ENCODE results near the gene KCNQ5. TPM values are rescaled to one million over a fixed set of nuclear protein-coding genes. Genes with fewer than 3 reads are reported as not detected.

Gene KCNQ5
- total RNA-seq, 4 donors from 2014 or later, result 0.30 to 0.57 (median 0.42) TPM; not detected in 1

- 33% methylated on average over 8 of the region's 8 CpGs for WGBS
- DNase-seq (ENCODE audit: low spot score in 2 of 2), result no peak
- no peak overlapping the region for H3K27ac ChIP-seq
- no peak overlapping the region for H3K4me3 ChIP-seq
- no peaks in the 10 kb centered on the region for H3K27me3 ChIP-seq
- H3K36me3 ChIP-seq, result no peaks in the 10 kb centered on the region
- H3K9me3 ChIP-seq, result no peaks in the 10 kb centered on the region
- no peaks in the 10 kb centered on the region for H3K4me1 ChIP-seq
- no peak for TF ChIP-seq EP300 (IDR thresholded peaks at IDR 0.05)
- TF ChIP-seq POLR2AphosphoS5 (IDR thresholded peaks at IDR 0.05), result no peak
- TF ChIP-seq, protein P1, sequence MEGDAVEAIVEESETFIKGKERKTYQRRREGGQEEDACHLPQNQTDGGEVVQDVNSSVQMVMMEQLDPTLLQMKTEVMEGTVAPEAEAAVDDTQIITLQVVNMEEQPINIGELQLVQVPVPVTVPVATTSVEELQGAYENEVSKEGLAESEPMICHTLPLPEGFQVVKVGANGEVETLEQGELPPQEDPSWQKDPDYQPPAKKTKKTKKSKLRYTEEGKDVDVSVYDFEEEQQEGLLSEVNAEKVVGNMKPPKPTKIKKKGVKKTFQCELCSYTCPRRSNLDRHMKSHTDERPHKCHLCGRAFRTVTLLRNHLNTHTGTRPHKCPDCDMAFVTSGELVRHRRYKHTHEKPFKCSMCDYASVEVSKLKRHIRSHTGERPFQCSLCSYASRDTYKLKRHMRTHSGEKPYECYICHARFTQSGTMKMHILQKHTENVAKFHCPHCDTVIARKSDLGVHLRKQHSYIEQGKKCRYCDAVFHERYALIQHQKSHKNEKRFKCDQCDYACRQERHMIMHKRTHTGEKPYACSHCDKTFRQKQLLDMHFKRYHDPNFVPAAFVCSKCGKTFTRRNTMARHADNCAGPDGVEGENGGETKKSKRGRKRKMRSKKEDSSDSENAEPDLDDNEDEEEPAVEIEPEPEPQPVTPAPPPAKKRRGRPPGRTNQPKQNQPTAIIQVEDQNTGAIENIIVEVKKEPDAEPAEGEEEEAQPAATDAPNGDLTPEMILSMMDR (IDR thresholded peaks at IDR 0.05), result no peak
- TF ChIP-seq POLR2A (IDR thresholded peaks at IDR 0.05), result no peak
Observed at GRCh38 chr6:73028124-73028766, 406.4 kb downstream of the KCNQ5 start.

DNA sequence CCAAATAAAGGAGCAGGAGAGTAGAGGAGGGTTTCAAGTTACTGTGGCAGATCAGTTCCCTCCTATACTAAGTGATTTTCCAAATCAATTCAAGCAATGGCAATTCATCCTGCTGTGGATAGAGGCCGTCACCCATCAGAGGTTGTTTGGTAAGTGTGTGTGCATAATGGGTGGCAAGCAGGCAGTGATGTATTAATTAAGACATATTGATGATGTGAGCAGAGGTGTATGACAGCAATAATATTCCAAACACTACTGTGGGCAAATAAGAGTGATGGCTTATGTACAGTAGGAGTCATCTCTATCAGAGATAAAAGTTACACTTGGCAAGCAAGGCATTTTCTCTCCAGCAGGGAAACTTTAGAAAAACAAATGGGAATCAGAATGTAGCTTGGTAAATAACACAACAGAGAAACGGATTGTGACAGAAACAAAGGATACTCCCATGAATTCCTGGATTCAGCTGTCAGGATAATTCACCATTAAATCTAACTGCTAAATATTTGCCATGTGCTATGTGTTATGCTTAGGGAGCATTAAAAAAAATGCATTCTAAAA lies 407.1 kb downstream of the KCNQ5 start:
- Histone ChIP-seq H3K27me3 (no peaks in the 10 kb centered on the region), H3K9me3 (no peaks in the 10 kb centered on the region), H3K27ac (no peak overlapping the region), H3K36me3 (no peaks in the 10 kb centered on the region), H3K4me3 (no peak overlapping the region), H3K4me1 (no peaks in the 10 kb centered on the region)
- TF ChIP-seq POLR2AphosphoS5 (IDR thresholded peaks at IDR 0.05) (no peak), POLR2A (IDR thresholded peaks at IDR 0.05) (no peak), EP300 (IDR thresholded peaks at IDR 0.05) (no peak)
- TF ChIP-seq, protein P1 (IDR thresholded peaks at IDR 0.05), result no peak
- WGBS, result 60% methylated on average over 2 of the region's 2 CpGs
- DNase-seq (ENCODE audit: low spot score in 2 of 2), result no peak

DNA sequence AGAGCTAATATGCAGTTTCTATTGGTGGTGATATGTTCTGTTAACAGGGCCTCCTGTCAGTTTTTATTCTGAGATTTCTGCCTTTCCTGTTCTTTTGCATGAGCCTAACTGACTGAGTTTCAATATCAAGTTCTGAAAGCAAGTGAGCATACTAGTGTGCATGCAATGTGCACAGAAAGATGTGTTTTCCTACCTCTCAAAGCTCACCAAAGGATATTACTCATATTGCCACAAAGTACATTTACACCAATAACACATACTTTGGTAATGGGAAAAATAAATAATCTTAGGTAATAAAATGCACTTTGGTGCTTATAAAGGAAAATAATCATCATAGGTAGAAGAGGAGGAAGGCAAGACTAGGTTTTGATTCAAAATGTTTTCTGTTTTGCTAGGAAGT lies 408.4 kb downstream of the KCNQ5 start:
- Histone ChIP-seq H3K4me1 (no peaks in the 10 kb centered on the region), H3K27ac (no peak overlapping the region), H3K36me3 (no peaks in the 10 kb centered on the region), H3K27me3 (no peaks in the 10 kb centered on the region), H3K4me3 (no peak overlapping the region), H3K9me3 (no peaks in the 10 kb centered on the region)
- no peak for DNase-seq (ENCODE audit: low spot score in 2 of 2)
- TF ChIP-seq POLR2AphosphoS5 (IDR thresholded peaks at IDR 0.05), result no peak
- TF ChIP-seq EP300 (IDR thresholded peaks at IDR 0.05), result no peak
- TF ChIP-seq POLR2A (IDR thresholded peaks at IDR 0.05), result no peak
- TF ChIP-seq, protein P1 (IDR thresholded peaks at IDR 0.05), result no peak

DNA sequence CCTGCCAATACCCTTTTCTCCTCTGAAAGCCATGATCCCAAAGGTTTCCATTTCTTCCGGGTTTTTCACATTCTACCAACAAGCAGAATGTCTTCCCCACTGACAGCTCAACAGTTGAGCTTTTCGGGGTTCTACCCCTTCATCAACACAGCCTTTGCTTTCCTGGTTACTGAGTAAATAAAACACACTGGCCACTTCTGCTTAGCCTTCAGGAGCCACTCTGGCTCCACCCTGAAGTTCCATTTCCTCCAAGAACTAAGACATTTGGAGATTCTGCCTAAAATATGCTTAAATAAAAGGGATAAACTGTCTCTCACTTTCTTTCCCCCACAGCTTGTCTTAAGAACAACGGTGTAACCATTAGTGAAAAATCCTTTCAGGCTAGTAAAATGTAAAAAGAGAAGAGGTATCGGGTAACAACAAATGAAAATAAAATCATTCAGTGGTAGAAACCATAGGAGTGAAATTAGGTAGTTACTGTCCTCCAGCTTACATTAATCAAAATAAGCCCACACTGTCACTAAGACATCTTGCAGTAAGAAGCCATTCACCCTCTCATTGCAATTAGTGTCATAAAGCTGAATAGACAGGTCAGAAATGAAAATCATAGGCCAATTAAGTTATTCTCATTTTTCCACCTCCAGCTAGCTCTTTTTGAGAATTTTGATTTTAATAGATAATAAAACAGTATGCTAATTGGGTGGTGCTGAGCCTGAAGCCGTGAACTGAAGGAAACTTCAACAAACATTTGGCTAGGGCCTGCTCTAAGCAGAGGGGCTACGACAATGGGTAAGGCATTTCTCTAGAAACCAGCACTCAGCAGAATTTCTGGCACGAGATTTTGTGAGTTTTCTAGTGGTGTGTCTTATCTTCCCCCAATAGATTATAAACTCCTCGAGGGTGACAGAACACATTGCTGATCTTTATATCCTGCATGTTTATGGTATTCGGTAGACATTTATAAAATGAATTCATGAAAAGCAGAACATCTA lies 409.2 kb downstream of the KCNQ5 start:
- WGBS, result 65% methylated on average over 9 of the region's 9 CpGs
- H3K4me1 ChIP-seq, result no peaks in the 10 kb centered on the region
- no peaks in the 10 kb centered on the region for H3K9me3 ChIP-seq
- no peaks in the 10 kb centered on the region for H3K36me3 ChIP-seq
- no peak for DNase-seq (ENCODE audit: low spot score in 2 of 2)
- no peak overlapping the region for H3K4me3 ChIP-seq
- no peak overlapping the region for H3K27ac ChIP-seq
- TF ChIP-seq POLR2AphosphoS5 (IDR thresholded peaks at IDR 0.05) (no peak), POLR2A (IDR thresholded peaks at IDR 0.05) (no peak), EP300 (IDR thresholded peaks at IDR 0.05) (no peak)
- TF ChIP-seq, protein P1 (IDR thresholded peaks at IDR 0.05), result no peak
- H3K27me3 ChIP-seq, result no peaks in the 10 kb centered on the region

GRCh38 chr6:73032586-73032985 lies 410.7 kb downstream of the KCNQ5 start:
- 71% methylated on average over 2 of the region's 2 CpGs for WGBS
- H3K27me3 ChIP-seq, result no peaks in the 10 kb centered on the region
- H3K9me3 ChIP-seq, result no peaks in the 10 kb centered on the region
- H3K36me3 ChIP-seq, result no peaks in the 10 kb centered on the region
- H3K4me3 ChIP-seq, result no peak overlapping the region
- no peak overlapping the region for H3K27ac ChIP-seq
- TF ChIP-seq POLR2A (IDR thresholded peaks at IDR 0.05) (no peak), POLR2AphosphoS5 (IDR thresholded peaks at IDR 0.05) (no peak), EP300 (IDR thresholded peaks at IDR 0.05) (no peak)
- TF ChIP-seq, protein P1 (IDR thresholded peaks at IDR 0.05), result no peak
- H3K4me1 ChIP-seq, result no peaks in the 10 kb centered on the region
- DNase-seq (ENCODE audit: low spot score in 2 of 2), result no peak

All from suprapubic skin (tissue), 4 donors.